Nucleus accumbens (tissue), 56 donors: Measurements from ENCODE around the gene KCNQ1.
"Not testable (repeated sequence)": the region's sequence is repeated elsewhere in the genome, so short reads cannot be mapped to it uniquely, and the experiment has no call there.

ENCODE experiments used
- DNase-seq, 56 donors: peaks; one replicate each; lab custom pipeline; 2025; lab: John Stamatoyannopoulos, UW

The KCNQ1 gene

DNA sequence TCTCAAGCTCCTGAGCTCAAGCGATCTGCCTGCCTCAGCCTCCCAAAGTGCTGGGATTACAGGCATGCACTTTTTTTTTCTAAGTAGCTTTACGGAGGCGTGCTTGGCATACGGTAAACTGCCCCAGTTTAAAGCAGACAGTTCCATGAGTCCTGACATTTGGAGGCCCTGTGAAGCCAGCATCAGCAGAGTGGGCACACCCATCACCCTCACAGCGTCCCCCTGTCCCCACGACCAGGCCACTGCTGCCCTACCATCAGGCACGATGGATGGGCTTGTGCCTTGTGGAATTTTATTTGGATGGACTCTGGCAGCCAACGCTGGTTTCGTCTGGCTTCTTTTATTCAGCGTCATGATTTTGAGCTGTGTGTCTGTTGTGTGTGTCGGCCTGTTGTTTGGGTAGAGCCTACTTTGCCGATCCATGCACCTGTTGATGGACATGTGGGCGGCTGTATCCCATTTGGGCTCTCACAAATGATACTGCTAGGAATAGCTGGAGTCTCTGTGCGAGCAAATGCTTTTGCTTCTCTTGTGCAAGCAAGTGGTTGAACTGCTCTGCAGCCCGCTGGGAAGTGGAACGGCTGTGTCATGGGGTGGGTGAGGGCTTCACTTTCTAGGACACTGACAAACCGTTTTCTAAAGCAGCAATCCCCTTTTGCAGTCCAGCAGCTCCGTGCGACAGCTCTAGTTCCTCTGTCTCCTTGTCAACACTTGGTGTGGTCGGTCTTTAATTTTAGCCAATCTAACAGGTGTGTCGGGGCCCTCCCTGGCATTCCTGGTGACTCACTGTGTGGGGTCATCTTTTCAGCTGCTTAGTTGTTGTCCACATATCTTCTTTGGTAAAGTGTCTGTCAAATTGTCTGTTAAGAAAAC, 23.8 kb downstream of the KCNQ1 start:
- DNase-seq = no peak

DNA sequence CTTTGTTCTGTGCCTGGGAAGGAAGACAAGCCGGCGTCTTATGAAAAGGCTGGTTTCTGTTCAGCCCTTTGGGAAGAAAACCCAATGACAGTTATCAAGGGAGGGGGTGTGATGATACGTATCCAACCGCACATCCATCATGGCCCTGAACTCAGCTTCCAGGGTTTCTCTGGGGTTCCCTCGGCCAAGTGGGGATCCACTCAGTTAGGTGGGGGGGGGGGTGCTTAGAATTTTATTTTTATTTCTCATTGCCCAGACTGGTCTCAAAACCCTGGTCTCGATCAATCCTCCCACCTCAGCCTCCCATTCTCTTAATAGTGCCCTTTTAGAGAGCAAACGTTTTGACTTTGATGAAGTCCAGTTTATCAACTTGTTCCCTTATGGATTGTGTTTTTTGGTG, 25.7 kb downstream of the KCNQ1 start:
- no peak for DNase-seq

DNA sequence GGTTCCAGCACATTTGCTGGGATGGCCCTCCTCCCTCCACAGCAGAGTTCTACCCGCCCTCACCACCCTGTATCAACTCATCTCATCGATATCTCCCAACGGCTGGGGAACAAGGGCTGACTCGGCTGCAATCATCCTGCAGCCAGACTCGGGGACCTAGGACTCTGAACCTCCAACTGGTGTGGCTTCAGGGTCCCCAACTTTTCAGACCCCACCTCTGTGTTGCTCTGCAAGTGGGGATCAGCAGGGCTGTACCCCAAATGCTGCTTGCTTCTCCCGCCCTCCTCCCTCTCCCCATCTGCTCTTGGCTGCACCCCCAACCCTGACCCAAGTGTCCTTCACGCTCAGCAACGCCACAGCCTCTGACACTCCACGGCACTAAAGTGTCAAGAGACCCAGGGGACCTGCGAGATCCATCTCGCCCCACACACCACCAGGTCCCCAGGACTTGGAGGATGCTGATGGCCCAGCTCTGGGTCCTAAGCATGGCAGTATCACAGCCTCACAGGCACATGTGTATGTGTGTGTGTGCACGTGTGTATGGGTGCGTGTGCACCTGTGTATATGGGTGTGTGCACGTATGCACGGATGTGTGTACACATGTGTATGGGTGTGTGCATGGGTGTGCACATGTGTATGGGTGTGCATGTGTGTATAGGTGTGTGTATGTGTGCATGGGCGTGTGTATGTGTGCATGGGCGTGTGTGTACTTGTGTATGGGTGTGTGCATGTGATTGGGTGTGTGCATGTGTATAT, 26.4 kb downstream of the KCNQ1 start:
- DNase-seq = no peak

DNA sequence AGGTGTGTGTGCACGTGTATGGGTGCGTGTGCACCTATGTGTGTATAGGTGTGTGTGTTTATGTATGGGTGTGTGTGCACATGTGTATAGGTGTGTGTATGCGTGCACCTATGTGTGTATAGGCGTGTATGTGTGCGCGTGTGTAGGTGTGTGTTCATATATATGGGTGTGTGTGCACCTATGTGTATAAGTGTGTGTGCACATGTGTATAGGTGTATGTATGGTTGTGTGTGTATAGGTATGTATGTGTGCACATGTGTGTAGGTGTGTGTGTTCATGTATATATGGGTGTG, 26.9 kb downstream of the KCNQ1 start:
- DNase-seq = no peak

GRCh38 chr11:2472428-2473186, 27.8 kb downstream of the KCNQ1 start:
- no peak for DNase-seq

GRCh38 chr11:2473361-2474058, 28.7 kb downstream of the KCNQ1 start:
- no peak for DNase-seq

GRCh38 chr11:2474059-2474901, 29.5 kb downstream of the KCNQ1 start:
- no peak for DNase-seq

DNA sequence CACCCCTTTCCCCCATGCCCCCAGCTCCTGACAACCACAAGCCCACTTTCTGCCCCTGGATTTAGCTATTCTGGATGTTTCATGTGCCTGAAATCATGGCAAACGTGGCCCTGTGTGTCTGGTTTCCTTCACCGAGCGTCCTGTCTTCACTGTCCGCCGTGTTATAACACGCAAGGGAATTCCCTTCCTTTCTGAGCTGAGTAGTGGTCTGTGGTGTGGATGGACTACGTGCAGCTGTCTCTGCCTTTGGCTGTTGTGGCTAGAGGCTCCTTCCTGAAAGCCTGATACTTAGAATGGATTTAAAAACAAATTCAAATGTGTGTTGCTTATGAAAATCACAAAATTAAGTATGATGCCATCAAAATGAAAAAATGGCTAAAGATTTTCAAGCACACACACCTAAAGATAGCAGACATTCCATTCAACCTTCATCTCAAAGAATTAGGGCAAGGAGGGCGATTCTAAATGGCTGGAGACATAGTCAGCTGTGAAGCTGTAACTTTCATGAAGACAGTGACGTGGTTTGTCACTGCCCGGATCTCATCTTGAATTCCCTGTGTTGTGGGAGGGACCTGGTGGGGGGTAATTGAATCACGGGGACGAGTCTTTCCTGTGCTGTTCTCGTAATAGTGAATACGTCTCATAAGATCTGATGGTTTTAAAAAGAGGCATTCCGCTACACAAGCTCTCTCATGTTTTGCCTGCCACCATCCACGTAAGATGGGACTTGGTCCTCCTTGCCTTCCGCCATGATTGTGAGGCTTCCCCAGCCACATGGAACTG, 30.5 kb downstream of the KCNQ1 start:
- DNase-seq = no peak

- no peak for DNase-seq
Measured at GRCh38 chr11:2477254-2477653, 32.4 kb downstream of the KCNQ1 start.

GRCh38 chr11:2477936-2478335, 33.1 kb downstream of the KCNQ1 start:
- no peak for DNase-seq

- not testable (repeated sequence) for DNase-seq
Measured at GRCh38 chr11:2480067-2480873, 35.5 kb downstream of the KCNQ1 start.

DNA sequence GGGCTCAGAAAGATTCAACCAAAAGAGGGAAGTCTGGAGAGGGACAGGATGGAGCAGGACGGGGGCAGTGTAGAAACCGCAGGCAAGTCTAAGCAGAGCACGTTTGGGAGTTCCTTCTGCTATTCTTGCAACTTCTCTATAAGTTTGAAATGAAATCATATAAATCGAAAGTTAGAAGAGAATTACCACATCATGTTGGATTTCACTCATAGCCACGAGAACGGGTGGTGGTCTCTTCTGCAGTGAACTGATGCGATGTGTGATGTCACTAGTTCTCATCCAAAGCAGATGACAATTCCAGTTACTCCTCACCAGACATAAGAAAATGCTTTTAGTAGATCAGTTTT, 36.0 kb downstream of the KCNQ1 start:
- no peak for DNase-seq

DNA sequence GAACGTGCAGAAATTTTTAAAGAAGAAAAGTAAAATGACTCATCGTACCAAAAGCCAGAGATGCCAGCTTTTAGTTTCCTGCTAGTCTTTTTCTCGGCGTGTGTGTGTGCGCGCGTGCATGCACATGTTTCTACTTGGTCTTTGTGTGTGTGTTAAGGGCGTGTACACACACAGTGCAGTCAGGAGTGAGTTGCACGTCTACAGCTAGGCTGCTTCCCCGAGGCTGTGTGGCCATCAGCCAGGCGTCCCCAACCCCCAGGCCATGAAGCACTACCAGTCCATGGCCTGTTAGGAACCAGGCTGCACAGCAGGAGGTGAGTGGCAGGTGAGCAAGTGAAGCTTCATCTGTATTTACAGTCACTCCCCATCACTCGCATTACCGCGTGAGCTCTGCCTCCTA, 36.4 kb downstream of the KCNQ1 start:
- DNase-seq = no peak

DNA sequence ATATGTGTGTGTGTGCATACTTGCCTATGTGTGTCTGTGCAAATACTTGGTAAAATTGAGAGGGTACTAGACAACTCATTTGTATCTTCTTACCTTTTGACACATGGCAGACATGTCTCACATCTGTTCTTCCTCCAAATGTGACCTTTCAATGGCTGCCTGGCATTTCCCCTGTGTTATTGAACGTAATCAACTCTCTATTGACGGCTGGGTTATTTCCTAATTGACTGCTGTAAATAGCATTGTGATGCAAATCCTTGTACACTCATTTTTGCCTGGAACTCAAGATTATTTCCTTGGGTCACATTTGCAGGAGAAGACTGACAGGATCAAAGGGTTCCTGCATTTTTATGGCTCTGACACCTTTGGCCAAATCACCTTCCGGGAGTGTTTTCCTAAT, 37.4 kb downstream of the KCNQ1 start:
- DNase-seq = no peak

GRCh38 chr11:2482745-2483144, 37.9 kb downstream of the KCNQ1 start:
- no peak for DNase-seq

DNA sequence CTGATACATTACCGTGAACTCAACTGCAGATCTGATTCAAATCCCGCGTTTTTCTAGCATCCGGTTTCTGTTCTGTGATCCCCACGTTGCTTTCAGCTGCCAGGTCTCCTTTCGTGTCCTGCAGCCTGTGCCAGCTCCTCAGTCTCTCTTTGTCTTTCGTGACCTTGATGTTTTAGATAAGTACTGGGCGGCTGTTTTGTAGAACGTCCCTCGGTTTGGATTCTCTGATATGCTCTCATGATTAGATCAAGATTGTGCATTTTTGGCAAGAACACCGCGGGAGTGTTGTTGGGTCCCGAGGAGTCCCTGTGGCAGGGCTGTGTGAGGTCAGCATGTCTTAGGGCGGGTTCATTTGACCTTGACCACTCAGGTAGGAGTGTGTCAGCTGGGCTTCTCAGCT, 38.6 kb downstream of the KCNQ1 start:
- DNase-seq = no peak

DNA sequence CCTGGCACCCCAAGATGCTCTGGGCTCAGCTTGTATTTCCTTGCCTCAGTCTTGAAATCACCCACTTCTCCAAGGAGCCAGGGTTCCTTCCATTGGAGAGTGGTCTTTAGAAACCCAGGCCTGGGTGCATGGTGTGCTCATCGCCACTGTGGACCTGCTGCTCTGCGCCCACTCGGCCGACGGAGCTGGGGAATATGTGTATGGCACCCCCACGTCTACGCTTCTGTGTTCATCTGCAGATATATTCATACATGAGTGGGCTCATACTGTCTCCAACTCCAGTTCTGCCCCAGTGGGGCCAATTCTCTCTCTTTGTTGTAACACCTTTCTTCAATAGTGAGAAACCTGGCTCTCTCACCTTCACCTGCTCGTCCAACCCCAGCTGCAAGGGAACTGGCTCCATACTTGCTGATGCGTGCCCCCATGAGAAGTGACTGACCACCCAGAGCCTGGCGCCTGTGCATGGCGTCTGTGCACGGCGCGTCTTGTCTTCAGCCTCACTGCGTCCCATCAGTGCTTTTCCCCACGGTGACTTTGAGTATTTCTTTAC, 39.8 kb downstream of the KCNQ1 start:
- no peak for DNase-seq

GRCh38 chr11:2488004-2488403, 43.2 kb downstream of the KCNQ1 start:
- DNase-seq = no peak
